K562 (cell line): ENCODE data around the gene TOPORS. TPM values are rescaled to one million over a fixed set of nuclear protein-coding genes. Genes with fewer than 3 reads are reported as not detected.
A peak's percentile ranks its signal among the peaks of the same experiment; 100 is the strongest.

Experiments used
- ELF1 ChIP-seq: fragments of 200-800 bp; sonication (Bioruptor generic); IDR thresholded peaks from 2 replicates; pipeline ENCODE4 v1.6.1; 2016; ENCODE audit warnings: missing genetic modification characterization, missing compliant biosample characterization
- HDAC3 ChIP-seq: fragments of 450-650 bp; IDR thresholded peaks from 2 replicates; pipeline ENCODE4 v1.6.1; 2018; ENCODE audit warnings: borderline replicate concordance, mild to moderate bottlenecking, moderate library complexity; ENCODE audit not compliant: partially characterized antibody
- KLF13 ChIP-seq: fragments of 450-650 bp; IDR thresholded peaks from 2 replicates; pipeline ENCODE4 v1.6.1; 2016; ENCODE audit warnings: missing genetic modification characterization, low read depth, mild to moderate bottlenecking, missing compliant biosample characterization, moderate library complexity, borderline replicate concordance
- MYNN ChIP-seq, 2 experiments: sonication (generic); formaldehyde crosslinking in 1 of 2; IDR thresholded peaks; 2 replicates each; pipeline versions ENCODE4 v1.5.0 to v1.6.1; 2016 to 2020; ENCODE audit warnings: antibody characterized with exemption in 1 of 2, missing genetic modification reagents in 1 of 2
- NFE2 ChIP-seq: IDR thresholded peaks from 2 replicates; pipeline ENCODE4 v1.6.1; 2014; ENCODE audit warnings: antibody characterized with exemption, low read depth
- PHF8 ChIP-seq: fragments of 200-600 bp; sonication (generic); IDR thresholded peaks from 2 replicates; pipeline ENCODE4 v1.6.1; 2012; ENCODE audit warnings: mixed run types, mild to moderate bottlenecking, inconsistent platforms, low read length, moderate library complexity, borderline replicate concordance
- RBM17 ChIP-seq: fragments of 200-400 bp; formaldehyde crosslinking; IDR thresholded peaks from 2 replicates; pipeline ENCODE4 v1.6.1; 2017; ENCODE audit warnings: low read depth, mild to moderate bottlenecking, low read length, borderline replicate concordance
- TAF9B ChIP-seq: fragments of 450-650 bp; IDR thresholded peaks from 2 replicates; pipeline ENCODE4 v1.6.1; 2018; ENCODE audit warnings: mild to moderate bottlenecking; ENCODE audit not compliant: partially characterized antibody
- TBL1XR1 ChIP-seq, 2 experiments: IDR thresholded peaks; 2 replicates each; pipeline ENCODE4 v1.6.1; 2012; ENCODE audit warnings: improper control_type of control experiment in 2 of 2, low read length in 2 of 2, mild to moderate bottlenecking in 1 of 2
- TEAD1 ChIP-seq, 2 experiments: fragments of 450-650 bp in 1 of 2; sonication (generic) in 1 of 2; formaldehyde crosslinking; IDR thresholded peaks; 2 replicates each; pipeline versions ENCODE4 v1.4.0 to v1.8.0; 2020 to 2022; ENCODE audit warnings: mild to moderate bottlenecking in 2 of 2, missing genetic modification reagents in 1 of 2
- TOE1 ChIP-seq, 2 experiments: fragments of 450-650 bp in 1 of 2; sonication (generic) in 1 of 2; formaldehyde crosslinking in 1 of 2; IDR thresholded peaks; 2 replicates each; pipeline versions ENCODE4 v1.7.1 to v1.8.0; 2016 to 2022; ENCODE audit warnings: borderline replicate concordance in 2 of 2, mild to moderate bottlenecking in 2 of 2, antibody characterized with exemption in 1 of 2, inconsistent platforms in 1 of 2, low read depth in 1 of 2, missing genetic modification reagents in 1 of 2, moderate library complexity in 1 of 2
- TRIM24 ChIP-seq, 2 experiments: fragments of 450-650 bp; IDR thresholded peaks; 2 replicates each; pipeline ENCODE4 v1.6.1; 2016
- ZNF143 ChIP-seq: sonication (generic); formaldehyde crosslinking; IDR thresholded peaks from 2 replicates; pipeline ENCODE4 v1.9.0; 2022; ENCODE audit warnings: mild to moderate bottlenecking, missing genetic modification reagents
- ZNF232 ChIP-seq: sonication (generic); formaldehyde crosslinking; IDR thresholded peaks from 2 replicates; pipeline ENCODE4 v1.8.0; 2022; ENCODE audit warnings: mild to moderate bottlenecking, missing genetic modification reagents
- ZNF589 ChIP-seq: fragments of 200-800 bp; sonication (Bioruptor generic); IDR thresholded peaks from 2 replicates; pipeline ENCODE4 v1.6.1; 2016; ENCODE audit warnings: low read depth, missing genetic modification characterization, missing compliant biosample characterization
- ZNF717 ChIP-seq: fragments of 250-450 bp; sonication (Bioruptor Pico); IDR thresholded peaks from 2 replicates; pipeline ENCODE4 v1.5.0; 2021
- polyA plus RNA-seq, 8 experiments: library from polyadenylated mRNA; depleted of rRNA in 4 of 8; stranded (reverse) in 5 of 8; unstranded in 3 of 8; fragments of >200 nt; fragmentation: Nextera tagmentation in 2 of 8; fragmentation: Illumina TruSeq in 1 of 8; extraction: Ambion mirVana in 2 of 8; extraction: Trizol in 1 of 8; gene quantifications; 2 replicates each; pipeline versions ENCODE4 v1.2.1 to v1.2.3, GENCODE V29; 2011 to 2014; ENCODE audit warnings: inconsistent platforms in 1 of 8, missing spikeins in 1 of 8
- total RNA-seq, 7 experiments: library from RNA; depleted of rRNA in 6 of 7; stranded (reverse); fragments of >200 nt in 6 of 7; fragmentation: Illumina TruSeq in 2 of 7; extraction: Trizol in 2 of 7; gene quantifications; 2 replicates each; pipeline versions ENCODE4 v1.2.1 to v1.2.3, GENCODE V29; 2011 to 2021; ENCODE audit warnings: low replicate concordance in 1 of 7
- TF ChIP-seq, protein P1 (sequence below): sonication (generic); formaldehyde crosslinking; IDR thresholded peaks from 2 replicates; pipeline ENCODE4 v1.8.0; 2022; ENCODE audit warnings: mild to moderate bottlenecking, low read depth, missing genetic modification reagents
- TF ChIP-seq, protein P2 (sequence below): fragments of 450-650 bp; formaldehyde crosslinking; IDR thresholded peaks from 2 replicates; pipeline ENCODE4 v1.4.0; 2022; ENCODE audit warnings: missing genetic modification characterization
- TF ChIP-seq, protein P3 (sequence below): fragments of 450-650 bp; formaldehyde crosslinking; IDR thresholded peaks from 2 replicates; pipeline ENCODE4 v1.4.0; 2020; ENCODE audit warnings: mild to moderate bottlenecking, mixed read lengths
- TF ChIP-seq, protein P4 (sequence below): fragments of 450-650 bp; IDR thresholded peaks from 2 replicates; pipeline ENCODE4 v1.6.1; 2014; ENCODE audit warnings: low read depth, mild to moderate bottlenecking, moderate library complexity, borderline replicate concordance
- TF ChIP-seq, protein P5 (sequence below): sonication (generic); formaldehyde crosslinking; IDR thresholded peaks from 2 replicates; pipeline ENCODE4 v1.8.0; 2022; ENCODE audit warnings: mild to moderate bottlenecking, missing genetic modification reagents

Gene TOPORS
- total and polyA plus RNA-seq, 9 of the 15 experiments (the other 6 are each of a cell fraction or from before 2014, with no cell fraction given), result 4.3 to 19.6 (median 9.9) TPM

DNA sequence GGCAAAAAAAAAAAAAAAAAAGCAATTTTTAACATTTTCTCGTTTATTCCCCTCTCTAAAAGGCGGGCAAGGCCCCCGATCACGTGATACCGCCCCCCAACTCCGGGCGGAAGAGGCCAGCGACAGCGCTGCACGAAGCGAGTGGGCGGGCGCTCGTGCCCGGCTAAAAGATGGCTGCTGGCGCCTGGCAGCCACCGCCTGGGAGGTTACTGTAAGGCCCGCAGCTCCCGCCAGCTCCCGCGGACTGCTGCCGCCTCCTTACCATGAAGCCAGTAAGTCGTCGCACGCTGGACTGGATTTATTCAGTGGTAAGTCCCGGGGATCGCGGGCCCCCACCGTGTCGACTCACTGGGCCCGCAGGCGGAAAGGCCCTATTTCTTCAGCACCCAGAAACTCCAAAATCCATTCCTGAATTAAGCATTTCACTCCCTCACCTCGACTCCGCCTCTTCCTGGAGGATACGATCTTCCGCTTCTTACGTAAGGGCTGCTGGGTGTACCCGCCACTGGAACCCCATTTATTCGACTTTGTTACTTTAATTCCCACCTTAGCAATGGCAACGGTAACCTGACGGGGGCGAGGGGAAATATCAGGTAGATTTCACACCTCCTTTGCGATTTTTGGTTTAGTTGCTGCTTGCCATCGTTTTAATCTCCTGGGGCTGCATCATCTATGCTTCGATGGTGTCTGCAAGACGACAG, at the start of gene TOPORS, which contains the start of gene SMIM27 (continued):
- TF ChIP-seq, protein P1, sequence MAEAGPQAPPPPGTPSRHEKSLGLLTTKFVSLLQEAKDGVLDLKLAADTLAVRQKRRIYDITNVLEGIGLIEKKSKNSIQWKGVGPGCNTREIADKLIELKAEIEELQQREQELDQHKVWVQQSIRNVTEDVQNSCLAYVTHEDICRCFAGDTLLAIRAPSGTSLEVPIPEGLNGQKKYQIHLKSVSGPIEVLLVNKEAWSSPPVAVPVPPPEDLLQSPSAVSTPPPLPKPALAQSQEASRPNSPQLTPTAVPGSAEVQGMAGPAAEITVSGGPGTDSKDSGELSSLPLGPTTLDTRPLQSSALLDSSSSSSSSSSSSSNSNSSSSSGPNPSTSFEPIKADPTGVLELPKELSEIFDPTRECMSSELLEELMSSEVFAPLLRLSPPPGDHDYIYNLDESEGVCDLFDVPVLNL, result no peak
- TF ChIP-seq HDAC3, result peak; percentile 81
- TF ChIP-seq TRIM24 (IDR thresholded peaks at IDR 0.05), result no peak
- TF ChIP-seq, protein P2, sequence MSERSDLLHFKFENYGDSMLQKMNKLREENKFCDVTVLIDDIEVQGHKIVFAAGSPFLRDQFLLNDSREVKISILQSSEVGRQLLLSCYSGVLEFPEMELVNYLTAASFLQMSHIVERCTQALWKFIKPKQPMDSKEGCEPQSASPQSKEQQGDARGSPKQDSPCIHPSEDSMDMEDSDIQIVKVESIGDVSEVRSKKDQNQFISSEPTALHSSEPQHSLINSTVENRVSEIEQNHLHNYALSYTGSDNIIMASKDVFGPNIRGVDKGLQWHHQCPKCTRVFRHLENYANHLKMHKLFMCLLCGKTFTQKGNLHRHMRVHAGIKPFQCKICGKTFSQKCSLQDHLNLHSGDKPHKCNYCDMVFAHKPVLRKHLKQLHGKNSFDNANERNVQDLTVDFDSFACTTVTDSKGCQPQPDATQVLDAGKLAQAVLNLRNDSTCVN (CRISPR knock-in tag), result no peak
- 0 out of 4 replicates have a peak, but pooled peaks of 1 of the 2 experiments have one; percentile 47 for TF ChIP-seq TEAD1 (CRISPR knock-in tag; IDR thresholded peaks at IDR 0.05)
- TF ChIP-seq ELF1 (tag), result peak; percentile 98
- no peak for TF ChIP-seq RBM17
- no peak for TF ChIP-seq ZNF232 (CRISPR knock-in tag)
- TF ChIP-seq, protein P3, sequence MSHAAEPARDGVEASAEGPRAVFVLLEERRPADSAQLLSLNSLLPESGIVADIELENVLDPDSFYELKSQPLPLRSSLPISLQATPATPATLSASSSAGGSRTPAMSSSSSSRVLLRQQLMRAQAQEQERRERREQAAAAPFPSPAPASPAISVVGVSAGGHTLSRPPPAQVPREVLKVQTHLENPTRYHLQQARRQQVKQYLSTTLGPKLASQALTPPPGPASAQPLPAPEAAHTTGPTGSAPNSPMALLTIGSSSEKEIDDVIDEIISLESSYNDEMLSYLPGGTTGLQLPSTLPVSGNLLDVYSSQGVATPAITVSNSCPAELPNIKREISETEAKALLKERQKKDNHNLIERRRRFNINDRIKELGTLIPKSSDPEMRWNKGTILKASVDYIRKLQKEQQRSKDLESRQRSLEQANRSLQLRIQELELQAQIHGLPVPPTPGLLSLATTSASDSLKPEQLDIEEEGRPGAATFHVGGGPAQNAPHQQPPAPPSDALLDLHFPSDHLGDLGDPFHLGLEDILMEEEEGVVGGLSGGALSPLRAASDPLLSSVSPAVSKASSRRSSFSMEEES (CRISPR knock-in tag), result peak; percentile 98
- TF ChIP-seq ZNF143, result no peak
- peak; percentile 96 for TF ChIP-seq TOE1 (IDR thresholded peaks at IDR 0.05; ENCODE audit: borderline replicate concordance)
- TF ChIP-seq TOE1 (CRISPR knock-in tag; IDR thresholded peaks at IDR 0.05; ENCODE audit: borderline replicate concordance, low read depth), result no peak
- 0 out of 2 replicates have a peak, but pooled peaks have one; percentile 22 for TF ChIP-seq ZNF589
- TF ChIP-seq TBL1XR1 (IDR thresholded peaks at IDR 0.05; ENCODE audit: low read length in 2 of 2), result no peak
- no peak for TF ChIP-seq ZNF717
- peak; percentile 62 for TF ChIP-seq KLF13
- TF ChIP-seq PHF8, result peak; percentile 85
- peak; percentile 97 for TF ChIP-seq TAF9B
- TF ChIP-seq, protein P4, sequence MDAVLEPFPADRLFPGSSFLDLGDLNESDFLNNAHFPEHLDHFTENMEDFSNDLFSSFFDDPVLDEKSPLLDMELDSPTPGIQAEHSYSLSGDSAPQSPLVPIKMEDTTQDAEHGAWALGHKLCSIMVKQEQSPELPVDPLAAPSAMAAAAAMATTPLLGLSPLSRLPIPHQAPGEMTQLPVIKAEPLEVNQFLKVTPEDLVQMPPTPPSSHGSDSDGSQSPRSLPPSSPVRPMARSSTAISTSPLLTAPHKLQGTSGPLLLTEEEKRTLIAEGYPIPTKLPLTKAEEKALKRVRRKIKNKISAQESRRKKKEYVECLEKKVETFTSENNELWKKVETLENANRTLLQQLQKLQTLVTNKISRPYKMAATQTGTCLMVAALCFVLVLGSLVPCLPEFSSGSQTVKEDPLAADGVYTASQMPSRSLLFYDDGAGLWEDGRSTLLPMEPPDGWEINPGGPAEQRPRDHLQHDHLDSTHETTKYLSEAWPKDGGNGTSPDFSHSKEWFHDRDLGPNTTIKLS, result 0 out of 2 replicates have a peak, but pooled peaks have one; percentile 35
- no peak for TF ChIP-seq MYNN (IDR thresholded peaks at IDR 0.05)
- TF ChIP-seq MYNN (CRISPR knock-in tag; IDR thresholded peaks at IDR 0.05), result no peak
- TF ChIP-seq NFE2, result no peak
- TF ChIP-seq, protein P5, sequence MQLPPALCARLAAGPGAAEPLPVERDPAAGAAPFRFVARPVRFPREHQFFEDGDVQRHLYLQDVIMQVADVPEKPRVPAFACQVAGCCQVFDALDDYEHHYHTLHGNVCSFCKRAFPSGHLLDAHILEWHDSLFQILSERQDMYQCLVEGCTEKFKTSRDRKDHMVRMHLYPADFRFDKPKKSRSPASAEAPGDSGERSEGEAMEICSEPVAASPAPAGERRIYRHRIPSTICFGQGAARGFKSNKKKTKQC (CRISPR knock-in tag), result peak; percentile 78; the same call in 1 of the 2 replicates
